PC-9 (cell line): ENCODE measurements around the gene CD2AP.

ENCODE experiments used
- CTCF ChIP-seq: fragments of 200-600 bp; sonication (generic); conservative IDR thresholded peaks from 2 replicates; pipeline ENCODE4 v1.6.1; 2017; ENCODE audit warnings: mixed run types, antibody characterized with exemption, mild to moderate bottlenecking, moderate library complexity
- EZH2 ChIP-seq: fragments of 200-600 bp; sonication (generic); IDR thresholded peaks from 2 replicates; pipeline ENCODE4 v1.8.0; 2017; ENCODE audit warnings: antibody characterized with exemption, low read depth

- TF ChIP-seq CTCF = no peak
- TF ChIP-seq EZH2 = no peak
These were observed 29.9 kb upstream of the CD2AP start for GRCh38 chr6:47447722-47448121.
